Prostate gland (tissue), 2 donors: ENCODE results near the gene PRKAG2.

Experiments used
- POLR2A ChIP-seq: fragments of 450-650 bp; IDR thresholded peaks from one replicate; pipeline ENCODE4 v1.6.1; 2016; ENCODE audit warnings: antibody characterized with exemption, mild to moderate bottlenecking
- TF ChIP-seq, protein P1 (sequence below), 4 experiments: fragments of 200-600 bp in 2 of 4; fragments of 450-650 bp in 2 of 4; sonication (generic) in 2 of 4; IDR thresholded peaks; 1 replicate in 3 of 4; 2 replicates in 1 of 4; pipeline ENCODE4 v1.5.1; 2016 to 2019; ENCODE audit warnings: antibody characterized with exemption in 4 of 4, mild to moderate bottlenecking in 2 of 4, moderate library complexity in 2 of 4

DNA sequence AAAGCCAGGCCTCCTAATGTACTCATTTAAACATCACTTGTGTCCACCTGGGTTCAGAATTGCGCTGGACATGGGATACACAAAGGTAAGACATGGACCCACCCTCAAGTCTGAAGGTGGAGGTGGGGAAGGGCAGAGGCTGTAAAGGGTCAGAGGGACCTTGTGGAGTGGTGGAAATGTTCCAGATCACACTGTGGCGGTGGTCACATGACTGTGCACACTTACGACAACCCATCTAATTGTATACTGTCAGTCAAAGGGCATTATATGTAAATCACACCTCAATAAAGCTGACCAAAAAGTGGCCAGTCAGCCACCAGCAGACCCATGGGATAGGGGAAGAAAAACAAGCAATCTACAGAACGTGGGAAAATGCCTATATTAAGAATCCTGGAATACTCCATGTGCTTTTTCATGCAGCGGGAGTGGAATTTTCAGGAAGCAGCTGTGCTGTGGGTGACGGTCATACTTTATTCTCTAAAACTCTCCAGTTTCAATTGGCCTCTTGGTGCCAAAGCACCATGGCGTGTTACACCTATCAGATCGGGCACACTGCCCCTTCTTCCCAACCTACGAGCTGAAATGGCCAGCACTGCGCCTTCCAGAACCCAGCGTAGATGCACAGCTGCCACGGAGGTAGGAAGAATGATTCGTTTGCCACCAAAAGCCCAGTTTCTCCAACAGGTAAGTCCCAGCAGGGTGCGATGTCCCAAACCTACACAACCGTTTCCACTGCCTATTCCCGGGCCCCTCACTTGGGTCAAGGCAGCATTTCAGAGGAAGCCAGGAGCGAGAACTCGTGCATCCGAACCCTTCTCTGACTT, 69.8 kb downstream of the PRKAG2 start:
- TF ChIP-seq, protein P1, sequence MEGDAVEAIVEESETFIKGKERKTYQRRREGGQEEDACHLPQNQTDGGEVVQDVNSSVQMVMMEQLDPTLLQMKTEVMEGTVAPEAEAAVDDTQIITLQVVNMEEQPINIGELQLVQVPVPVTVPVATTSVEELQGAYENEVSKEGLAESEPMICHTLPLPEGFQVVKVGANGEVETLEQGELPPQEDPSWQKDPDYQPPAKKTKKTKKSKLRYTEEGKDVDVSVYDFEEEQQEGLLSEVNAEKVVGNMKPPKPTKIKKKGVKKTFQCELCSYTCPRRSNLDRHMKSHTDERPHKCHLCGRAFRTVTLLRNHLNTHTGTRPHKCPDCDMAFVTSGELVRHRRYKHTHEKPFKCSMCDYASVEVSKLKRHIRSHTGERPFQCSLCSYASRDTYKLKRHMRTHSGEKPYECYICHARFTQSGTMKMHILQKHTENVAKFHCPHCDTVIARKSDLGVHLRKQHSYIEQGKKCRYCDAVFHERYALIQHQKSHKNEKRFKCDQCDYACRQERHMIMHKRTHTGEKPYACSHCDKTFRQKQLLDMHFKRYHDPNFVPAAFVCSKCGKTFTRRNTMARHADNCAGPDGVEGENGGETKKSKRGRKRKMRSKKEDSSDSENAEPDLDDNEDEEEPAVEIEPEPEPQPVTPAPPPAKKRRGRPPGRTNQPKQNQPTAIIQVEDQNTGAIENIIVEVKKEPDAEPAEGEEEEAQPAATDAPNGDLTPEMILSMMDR (IDR thresholded peaks at IDR 0.05) = no peak
- no peak for TF ChIP-seq POLR2A
